Endothelial cell of umbilical vein (primary cell): ENCODE measurements around the gene ANKRD63.

ENCODE experiments used
- CTCF ChIP-seq, 2 donors: IDR thresholded peaks; 1 replicate in 1 of 2; 2 replicates in 1 of 2; pipeline ENCODE4 v1.5.1; 2011; ENCODE audit warnings: low read length in 2 of 2, mild to moderate bottlenecking in 2 of 2, moderate library complexity in 2 of 2, control low read depth in 1 of 2, inconsistent platforms in 1 of 2, low read depth in 1 of 2; ENCODE audit not compliant: insufficient read depth in 1 of 2; ENCODE audit errors: extremely low read depth in 1 of 2
- MYC ChIP-seq: IDR thresholded peaks from one replicate; pipeline ENCODE4 v1.6.1; 2011; ENCODE audit warnings: mild to moderate bottlenecking, low read depth, low read length
- POLR2A ChIP-seq: IDR thresholded peaks from 2 replicates; pipeline ENCODE4 v1.6.1; 2012; ENCODE audit warnings: low read depth, mild to moderate bottlenecking, control low read depth, low read length

GRCh38 chr15:40243126-40243810 is 39.6 kb downstream of the ANKRD63 start:
- TF ChIP-seq CTCF (IDR thresholded peaks at IDR 0.05; ENCODE audit: extremely low read depth in 1 of 2, insufficient read depth in 1 of 2, low read depth in 1 of 2, low read length in 2 of 2) (no peak), MYC (no peak), POLR2A (no peak)
